HG03103 (cell line): ENCODE results near the gene DDX10.
"Not testable (repeated sequence)": the region's sequence is repeated elsewhere in the genome, so short reads cannot be mapped to it uniquely, and the experiment has no call there.

Experiments used
- ATAC-seq: cut with Tn5 transposase; IDR thresholded peaks from one replicate; pipeline ENCODE4 v1.9.1; 2021; ENCODE audit warnings: low read depth; ENCODE audit not compliant: unreplicated experiment

The DDX10 gene

GRCh38 chr11:108654100-108654499 is 10.8 kb upstream of the DDX10 start:
- ATAC-seq, result not testable (repeated sequence)

DNA sequence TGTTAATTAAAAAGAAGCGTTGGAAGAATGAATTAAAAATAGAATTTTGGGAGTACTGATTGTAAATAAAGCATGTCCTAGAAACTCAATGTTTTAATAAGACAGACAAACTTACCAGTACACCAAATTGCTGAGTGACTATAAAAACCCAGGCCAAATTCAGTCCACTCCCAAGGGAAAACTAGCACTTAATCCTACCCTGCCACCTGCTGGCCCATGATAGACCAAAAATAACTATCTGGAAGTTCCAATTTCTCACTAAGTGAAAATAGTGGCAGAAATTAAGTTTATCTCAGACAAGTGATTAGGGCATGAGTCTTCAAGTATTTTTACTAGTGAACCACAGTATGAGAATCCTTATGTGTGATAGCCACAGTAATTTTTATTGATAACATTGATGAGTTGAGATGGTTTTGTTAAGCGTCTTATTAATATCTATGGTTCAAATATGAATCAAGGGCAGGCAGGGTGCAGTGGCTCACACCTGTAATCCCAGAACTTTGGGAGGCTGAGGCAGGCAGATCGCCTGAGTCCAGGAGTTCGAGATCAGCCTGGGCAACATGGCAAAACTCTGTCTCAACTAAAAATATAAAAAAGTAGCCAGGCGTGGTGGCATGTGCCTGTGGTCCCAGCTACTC is 9.8 kb upstream of the DDX10 start:
- ATAC-seq, result no peak

- ATAC-seq, result no peak
These were observed 2.2 kb upstream of the DDX10 start for GRCh38 chr11:108662700-108663099.

- ATAC-seq, result no peak
These were observed 1.6 kb upstream of the DDX10 start for GRCh38 chr11:108663154-108663877.

DNA sequence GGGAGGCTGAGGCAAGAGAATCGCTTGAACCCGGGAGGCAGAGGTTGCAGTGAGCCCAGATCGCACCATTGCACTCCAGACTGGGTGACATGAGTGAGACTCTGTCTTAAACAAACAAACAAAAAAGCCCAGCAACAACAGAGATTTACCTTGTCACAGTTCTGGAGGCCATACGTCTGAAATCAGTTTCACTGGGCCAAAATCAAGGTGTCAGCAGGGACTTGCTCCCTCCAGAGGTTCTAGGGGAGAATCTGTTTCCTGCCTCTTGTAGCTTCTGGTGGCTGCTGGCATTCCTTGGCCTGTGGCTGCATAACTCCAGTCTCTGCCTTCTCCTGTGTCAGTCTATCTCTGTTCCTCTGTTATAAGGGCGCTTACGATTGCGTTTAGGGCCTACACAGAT is 1.5 kb downstream of the DDX10 start:
- no peak for ATAC-seq

DNA sequence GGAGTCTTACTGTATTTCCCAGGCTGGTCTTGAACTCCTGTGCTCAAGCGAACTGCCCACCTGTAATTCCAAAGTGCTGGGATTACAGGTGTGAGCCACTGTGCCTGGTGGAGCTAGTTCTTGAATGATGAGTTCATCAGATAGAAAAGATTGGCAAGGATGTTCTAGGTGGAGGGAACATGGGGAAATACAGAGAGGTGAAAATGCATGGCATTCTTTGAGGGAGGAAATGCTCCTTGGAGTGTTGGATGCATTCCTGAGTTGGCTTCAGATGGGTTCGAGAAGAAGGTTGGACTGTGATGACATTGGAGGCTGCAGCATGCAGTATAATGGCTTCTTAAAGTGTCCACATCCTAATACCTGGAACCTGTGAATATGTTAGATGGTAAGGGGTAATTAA is 4.4 kb downstream of the DDX10 start:
- no peak for ATAC-seq

- no peak for ATAC-seq
These were observed 4.8 kb downstream of the DDX10 start for GRCh38 chr11:108669711-108670110.

GRCh38 chr11:108670451-108670850 is 5.6 kb downstream of the DDX10 start:
- ATAC-seq, result no peak

DNA sequence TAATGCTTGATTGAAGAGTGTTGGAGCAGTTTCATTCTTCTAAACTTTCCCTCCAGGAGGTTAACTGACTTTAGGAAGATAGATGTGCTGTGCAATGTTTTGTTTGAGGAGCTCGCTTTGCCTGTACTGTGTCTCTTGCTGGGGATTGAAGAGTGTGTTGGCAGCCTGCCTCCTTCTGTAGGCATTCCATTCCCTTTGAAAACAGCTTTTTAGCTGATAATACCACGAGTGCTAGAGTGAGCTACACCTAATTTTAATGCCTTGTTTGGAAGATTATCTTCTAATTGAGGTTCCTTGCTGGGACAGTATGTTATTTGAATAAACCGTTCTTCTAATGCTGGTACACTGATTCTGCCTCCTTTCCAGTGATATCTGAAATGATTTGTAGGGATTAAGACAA is 7.2 kb downstream of the DDX10 start:
- no peak for ATAC-seq

GRCh38 chr11:108672786-108673185 is 7.9 kb downstream of the DDX10 start:
- ATAC-seq, result no peak

GRCh38 chr11:108679045-108679444 is 14.2 kb downstream of the DDX10 start:
- ATAC-seq, result no peak

GRCh38 chr11:108680271-108680670 is 15.4 kb downstream of the DDX10 start:
- no peak for ATAC-seq

GRCh38 chr11:108685419-108686130 is 20.7 kb downstream of the DDX10 start:
- no peak for ATAC-seq

GRCh38 chr11:108693852-108694251 is 29.0 kb downstream of the DDX10 start:
- no peak for ATAC-seq

DNA sequence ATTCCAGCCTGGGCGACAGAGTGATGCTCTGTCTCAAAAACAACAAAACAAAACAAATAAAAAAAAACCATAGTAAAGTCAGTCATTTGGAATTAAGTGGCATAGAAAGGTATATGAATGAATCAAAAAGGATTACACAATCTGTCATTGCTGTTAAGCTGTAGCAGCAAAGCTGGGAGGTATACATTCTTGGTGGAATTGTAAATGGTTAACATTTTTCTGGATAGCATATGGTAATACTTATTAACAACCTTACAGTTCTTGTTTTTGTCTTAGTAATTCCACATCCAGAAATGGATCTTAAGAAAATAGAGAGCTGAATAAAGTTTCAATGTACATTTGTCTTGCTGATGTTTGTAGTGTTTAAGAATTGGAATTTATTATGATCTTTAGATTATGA is 30.0 kb downstream of the DDX10 start:
- no peak for ATAC-seq

GRCh38 chr11:108697872-108698473 is 33.1 kb downstream of the DDX10 start:
- peak; percentile 80 for ATAC-seq

DNA sequence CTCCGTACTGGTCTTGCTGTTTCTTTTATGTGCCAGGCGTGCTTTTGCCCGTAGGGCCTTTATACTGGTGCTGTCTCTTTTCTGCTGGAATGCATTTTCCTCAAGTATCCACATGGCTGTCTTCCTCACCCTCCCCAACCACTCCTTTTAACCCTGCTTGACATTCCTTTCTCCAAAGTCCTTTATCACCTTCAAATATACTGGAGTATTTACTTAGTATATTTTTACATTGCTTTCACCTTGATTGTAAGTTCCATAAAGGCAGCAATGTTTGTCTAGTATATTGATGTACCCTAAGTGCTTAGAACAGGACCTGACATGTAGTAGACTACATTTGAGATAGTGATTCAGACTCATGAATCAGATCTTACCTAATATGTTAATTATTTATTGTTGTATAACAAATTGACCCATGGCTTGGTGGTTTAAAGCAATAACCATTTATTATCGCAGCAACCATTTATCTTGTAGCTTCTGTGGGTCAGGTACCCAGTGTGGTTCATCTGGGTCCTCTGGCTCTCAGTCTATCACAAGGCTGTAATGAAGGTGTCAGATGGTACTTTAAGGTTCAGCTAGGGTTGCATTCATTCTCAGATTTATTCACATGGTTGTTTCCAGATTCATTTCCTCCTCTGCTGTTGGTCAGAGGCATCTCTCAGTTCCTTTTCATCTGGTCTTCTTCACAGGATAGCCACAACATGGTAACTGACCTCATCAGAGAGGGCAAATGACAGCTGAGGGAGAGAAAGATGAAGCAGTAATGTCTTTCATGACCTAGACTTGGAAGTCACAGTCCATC is 34.2 kb downstream of the DDX10 start:
- peak; percentile 41 for ATAC-seq

DNA sequence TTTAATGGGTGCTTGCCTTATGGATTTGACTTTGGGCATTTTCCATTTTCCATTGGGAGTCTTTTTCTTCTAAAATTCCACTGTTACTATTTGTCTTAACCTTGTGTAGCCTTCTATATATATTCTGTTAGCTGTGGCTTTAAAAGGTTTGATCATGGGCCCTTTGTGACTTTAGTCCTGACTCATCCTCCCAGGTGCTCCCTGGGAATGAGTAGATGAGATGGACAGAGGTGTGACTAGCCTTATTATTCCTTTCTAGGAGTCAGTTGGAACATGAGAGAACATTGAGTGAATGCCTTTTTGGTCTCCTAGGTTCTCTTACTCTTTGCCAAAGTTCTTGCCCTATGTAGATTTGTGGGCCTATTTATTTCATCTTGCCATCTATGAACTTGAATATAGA is 39.0 kb downstream of the DDX10 start:
- ATAC-seq, result no peak

DNA sequence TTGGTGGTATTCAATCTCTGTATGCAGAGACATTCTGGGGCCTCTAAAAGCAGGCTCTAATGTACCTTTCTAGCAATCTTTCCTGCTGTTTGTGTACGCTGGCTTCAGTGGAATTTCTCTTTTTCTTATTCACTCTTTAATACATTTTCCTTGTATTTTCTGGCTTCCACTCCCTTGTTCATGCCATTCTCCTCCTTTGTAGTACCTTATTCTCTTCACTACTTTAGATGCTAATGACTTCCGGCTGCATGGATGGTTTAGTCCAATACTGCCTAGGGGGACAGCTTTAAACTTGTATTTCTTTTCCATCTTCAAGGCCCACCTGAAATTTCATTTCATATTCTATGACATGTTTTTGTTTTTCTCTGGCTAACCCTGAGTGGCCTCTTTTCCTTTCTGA is 40.2 kb downstream of the DDX10 start:
- ATAC-seq, result no peak

DNA sequence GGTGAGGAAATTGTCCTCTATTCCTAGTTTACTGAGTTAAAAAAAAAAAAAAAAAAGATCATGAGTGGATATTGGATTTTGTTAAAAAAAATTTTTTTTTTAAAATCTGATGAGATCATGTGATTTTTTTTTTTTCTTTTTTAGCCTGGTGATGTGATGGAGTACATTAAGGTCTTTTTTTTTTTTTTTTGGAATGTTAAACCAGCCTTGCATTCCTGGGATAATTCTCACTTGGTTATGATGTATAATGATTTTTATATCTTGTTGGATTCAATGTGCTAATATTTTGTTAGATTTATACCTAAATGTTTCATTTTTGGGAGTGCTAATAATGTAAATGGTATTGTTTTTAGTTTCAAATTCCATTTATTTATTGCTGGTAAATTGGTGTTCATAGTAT is 43.3 kb downstream of the DDX10 start:
- ATAC-seq, result no peak

DNA sequence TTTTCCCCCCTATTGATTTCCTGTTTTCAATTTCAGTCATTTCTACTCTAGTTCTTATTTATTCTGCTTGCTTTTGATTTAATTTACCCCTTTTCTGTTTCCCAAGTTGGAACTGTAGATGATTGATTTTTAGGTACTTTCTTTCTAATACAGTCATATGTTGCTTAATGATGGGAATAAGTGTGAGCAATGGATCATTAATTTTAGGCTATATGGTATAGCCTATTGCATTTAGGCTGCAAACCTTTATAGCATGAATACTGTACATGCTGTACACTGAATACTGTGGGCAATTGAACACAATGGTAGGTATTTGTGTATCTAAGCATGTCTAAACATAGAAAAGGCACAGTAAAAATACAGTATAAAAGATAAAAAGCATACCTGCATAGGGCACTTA is 44.9 kb downstream of the DDX10 start:
- no peak for ATAC-seq
